Skeletal muscle satellite cell (primary cell): Measurements from ENCODE around the gene ELP2. TPM values are rescaled to one million over a fixed set of nuclear protein-coding genes. Genes with fewer than 3 reads are reported as not detected.
"Not testable (repeated sequence)": the region's sequence is repeated elsewhere in the genome, so short reads cannot be mapped to it uniquely, and the experiment has no call there.

Source experiments
- H3K27me3 ChIP-seq: 2 replicates; pipeline ENCODE4 v1.7.0; 2013; ENCODE audit warnings: low read length; ENCODE audit not compliant: control insufficient read depth, insufficient read depth
- H3K36me3 ChIP-seq: 2 replicates; pipeline ENCODE4 v1.7.0; 2013; ENCODE audit warnings: mild to moderate bottlenecking, control low read depth, low read length; ENCODE audit not compliant: insufficient read depth
- H3K4me1 ChIP-seq: 2 replicates; pipeline ENCODE4 v1.7.0; 2013; ENCODE audit warnings: low read length; ENCODE audit not compliant: control insufficient read depth, insufficient read depth
- H3K4me2 ChIP-seq: 2 replicates; pipeline ENCODE4 v1.7.0; 2013; ENCODE audit warnings: mild to moderate bottlenecking, low read length
- H3K4me3 ChIP-seq: 2 replicates; pipeline ENCODE4 v1.7.0; 2013; ENCODE audit warnings: low read length
- H3K9ac ChIP-seq: 2 replicates; pipeline ENCODE4 v1.7.0; 2013; ENCODE audit warnings: mild to moderate bottlenecking, low read depth, low read length, moderate library complexity
- H3K9me3 ChIP-seq: replicated peaks from 2 replicates; pipeline ENCODE4 v1.7.0; 2013; ENCODE audit warnings: mild to moderate bottlenecking, control low read depth, low read length
- total RNA-seq: library from RNA; depleted of rRNA; stranded (reverse); fragments of >200 nt; gene quantifications from 2 replicates; pipeline ENCODE4 v1.2.3, GENCODE V29; 2012; rRNA removed

The ELP2 gene, protein sequence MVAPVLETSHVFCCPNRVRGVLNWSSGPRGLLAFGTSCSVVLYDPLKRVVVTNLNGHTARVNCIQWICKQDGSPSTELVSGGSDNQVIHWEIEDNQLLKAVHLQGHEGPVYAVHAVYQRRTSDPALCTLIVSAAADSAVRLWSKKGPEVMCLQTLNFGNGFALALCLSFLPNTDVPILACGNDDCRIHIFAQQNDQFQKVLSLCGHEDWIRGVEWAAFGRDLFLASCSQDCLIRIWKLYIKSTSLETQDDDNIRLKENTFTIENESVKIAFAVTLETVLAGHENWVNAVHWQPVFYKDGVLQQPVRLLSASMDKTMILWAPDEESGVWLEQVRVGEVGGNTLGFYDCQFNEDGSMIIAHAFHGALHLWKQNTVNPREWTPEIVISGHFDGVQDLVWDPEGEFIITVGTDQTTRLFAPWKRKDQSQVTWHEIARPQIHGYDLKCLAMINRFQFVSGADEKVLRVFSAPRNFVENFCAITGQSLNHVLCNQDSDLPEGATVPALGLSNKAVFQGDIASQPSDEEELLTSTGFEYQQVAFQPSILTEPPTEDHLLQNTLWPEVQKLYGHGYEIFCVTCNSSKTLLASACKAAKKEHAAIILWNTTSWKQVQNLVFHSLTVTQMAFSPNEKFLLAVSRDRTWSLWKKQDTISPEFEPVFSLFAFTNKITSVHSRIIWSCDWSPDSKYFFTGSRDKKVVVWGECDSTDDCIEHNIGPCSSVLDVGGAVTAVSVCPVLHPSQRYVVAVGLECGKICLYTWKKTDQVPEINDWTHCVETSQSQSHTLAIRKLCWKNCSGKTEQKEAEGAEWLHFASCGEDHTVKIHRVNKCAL
- 65.5 and 70.7 TPM in 2 replicates for total RNA-seq

DNA sequence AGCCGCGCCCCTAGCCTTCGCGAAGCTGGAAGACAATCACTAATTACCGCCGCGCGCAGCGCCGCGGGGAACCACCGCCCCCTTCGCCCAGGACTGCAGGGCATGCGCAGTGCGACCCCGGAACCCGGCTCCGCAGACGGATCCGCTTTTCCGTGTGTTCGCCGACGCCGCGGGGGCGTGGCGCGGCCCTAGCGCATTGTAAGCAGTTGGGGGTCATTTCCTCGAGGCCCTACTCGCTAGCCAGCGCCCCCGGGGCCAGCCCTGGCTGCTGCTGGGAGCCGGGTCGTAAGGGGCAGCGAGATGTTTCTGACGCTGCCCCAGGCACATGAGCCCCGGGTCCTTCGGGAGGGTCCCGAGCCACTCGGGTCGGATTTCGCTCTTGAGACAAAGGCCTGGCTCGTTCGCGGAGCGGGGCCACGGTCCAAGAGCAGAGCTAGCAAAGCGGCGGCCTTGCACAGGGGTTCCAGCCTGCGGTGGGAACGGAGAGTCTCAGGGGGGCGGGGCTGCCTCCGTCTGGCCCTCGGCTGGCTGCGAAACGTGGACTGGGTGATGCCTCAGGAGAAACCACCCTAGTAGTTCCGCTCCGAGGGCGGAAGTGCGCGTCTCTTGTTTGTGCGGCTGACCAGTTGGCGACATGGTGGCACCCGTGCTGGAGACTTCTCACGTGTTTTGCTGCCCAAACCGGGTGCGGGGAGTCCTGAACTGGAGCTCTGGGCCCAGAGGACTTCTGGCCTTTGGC, at the start of gene ELP2, which contains the start of gene SLC39A6:
Gene ELP2 (plus strand): TSS at position 600 of the 739 bp plus-strand sequence. CDS start 35 bp downstream, at position 635.
Gene SLC39A6 (minus strand): TSS at position 41 of the 739 bp plus-strand sequence. CDS start 2,333 bp downstream, outside the sequence.
- Histone ChIP-seq H3K9me3 (no peaks in the 10 kb centered on the region), H3K9ac (peak within 1 kb of the TSS; percentile 100), H3K4me2 (peak within 1 kb of the TSS; percentile 100), H3K4me1 (peaks cover 12% of the 10 kb centered on the region), H3K36me3 (peaks cover 9% of the 10 kb centered on the region), H3K27me3 (no peaks in the 10 kb centered on the region), H3K4me3 (peak within 1 kb of the TSS; percentile 99)

DNA sequence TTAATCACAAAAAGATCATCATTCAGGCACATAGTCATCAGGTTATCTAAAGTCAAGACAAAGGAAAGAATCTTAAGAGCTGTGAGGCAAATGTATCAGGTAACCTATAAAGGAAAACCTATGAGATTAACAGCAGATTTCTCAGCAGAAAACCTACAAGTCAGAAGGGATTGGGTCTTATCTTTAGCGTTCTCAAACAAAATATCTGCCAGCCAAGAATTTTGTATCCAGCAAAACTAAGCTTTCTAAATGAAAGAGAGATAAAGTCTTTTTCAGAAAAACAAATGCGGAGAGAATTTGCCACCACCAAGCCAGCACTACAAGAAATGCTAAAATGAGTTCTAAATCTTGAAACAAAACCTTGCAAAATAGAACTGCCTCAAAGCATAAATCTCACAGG, 48.6 kb upstream of the ELP2 start:
- not testable (repeated sequence) for H3K36me3 ChIP-seq, H3K9me3 ChIP-seq, H3K4me3 ChIP-seq, H3K4me2 ChIP-seq, H3K9ac ChIP-seq, H3K4me1 ChIP-seq
- H3K27me3 ChIP-seq, result peaks cover 12% of the 10 kb centered on the region

DNA sequence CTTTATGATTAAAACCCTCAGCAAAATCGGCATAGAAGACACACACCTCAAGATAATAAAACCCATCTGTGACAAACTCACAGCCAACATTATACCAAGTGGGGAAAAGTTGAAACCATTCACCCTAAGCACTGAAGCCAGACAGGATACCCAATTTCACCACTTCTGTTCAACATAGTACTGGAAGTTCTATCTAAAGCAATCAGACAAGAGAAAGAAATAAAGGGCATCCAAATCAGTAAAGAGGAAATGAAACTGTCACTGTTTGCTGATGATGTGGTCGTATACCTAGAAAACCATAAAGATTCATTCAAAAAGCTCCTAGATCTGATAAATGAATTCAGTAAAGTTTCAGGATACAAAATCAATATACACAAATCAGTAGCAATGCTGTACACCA, 46.0 kb upstream of the ELP2 start:
- Histone ChIP-seq H3K9ac (no peak overlapping the region), H3K9me3 (peaks cover 3% of the 10 kb centered on the region), H3K4me1 (no peaks in the 10 kb centered on the region), H3K4me2 (no peak overlapping the region), H3K27me3 (peaks cover 7% of the 10 kb centered on the region), H3K4me3 (no peak overlapping the region), H3K36me3 (no peaks in the 10 kb centered on the region)

DNA sequence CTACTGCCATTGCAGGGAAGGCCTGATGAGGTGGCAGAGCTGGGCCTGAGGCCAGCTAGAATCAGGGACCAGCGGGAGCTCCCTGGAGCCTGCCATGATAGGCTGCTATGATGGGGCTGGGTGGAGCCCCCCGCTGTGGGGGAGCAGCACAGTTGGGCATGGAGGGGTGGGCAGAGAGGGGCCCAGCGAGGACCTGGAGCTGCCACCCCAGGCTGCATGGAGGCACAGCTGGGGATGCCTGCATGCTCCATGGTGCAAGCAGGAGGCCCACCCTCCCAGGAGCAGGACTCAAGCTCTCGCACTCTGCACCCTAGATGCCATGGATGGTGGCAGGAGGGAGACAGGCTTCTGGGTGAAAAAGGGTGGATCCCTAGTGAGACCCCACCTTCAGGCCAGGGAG, 44.5 kb upstream of the ELP2 start:
- no peak overlapping the region for H3K4me3 ChIP-seq
- H3K27me3 ChIP-seq, result no peaks in the 10 kb centered on the region
- H3K9me3 ChIP-seq, result peaks cover 3% of the 10 kb centered on the region
- H3K36me3 ChIP-seq, result no peaks in the 10 kb centered on the region
- H3K4me2 ChIP-seq, result no peak overlapping the region
- H3K9ac ChIP-seq, result no peak overlapping the region
- no peaks in the 10 kb centered on the region for H3K4me1 ChIP-seq

DNA sequence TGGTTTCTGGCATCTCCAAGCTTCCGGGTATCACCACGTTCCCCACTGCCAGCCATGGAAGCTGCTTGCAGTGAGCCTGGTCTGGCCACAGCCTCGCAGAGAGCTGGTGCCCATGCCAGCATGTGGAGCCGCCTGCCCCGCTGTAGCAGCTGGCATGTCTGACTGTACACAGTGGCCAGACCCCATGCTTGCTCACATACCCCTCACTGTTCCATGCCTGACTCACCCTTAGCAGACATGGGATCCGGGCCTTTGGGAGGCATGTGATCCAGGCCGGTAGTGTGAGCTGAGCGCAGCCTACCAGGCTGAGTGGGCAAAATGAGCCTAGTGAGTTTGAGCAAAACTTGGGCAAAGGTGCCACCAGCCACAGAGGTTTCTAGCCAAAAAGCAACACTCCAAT, 43.5 kb upstream of the ELP2 start:
- Histone ChIP-seq H3K4me1 (no peaks in the 10 kb centered on the region), H3K36me3 (no peaks in the 10 kb centered on the region), H3K27me3 (no peaks in the 10 kb centered on the region), H3K9me3 (peaks cover 3% of the 10 kb centered on the region), H3K4me2 (no peak overlapping the region), H3K9ac (no peak overlapping the region), H3K4me3 (no peak overlapping the region)

DNA sequence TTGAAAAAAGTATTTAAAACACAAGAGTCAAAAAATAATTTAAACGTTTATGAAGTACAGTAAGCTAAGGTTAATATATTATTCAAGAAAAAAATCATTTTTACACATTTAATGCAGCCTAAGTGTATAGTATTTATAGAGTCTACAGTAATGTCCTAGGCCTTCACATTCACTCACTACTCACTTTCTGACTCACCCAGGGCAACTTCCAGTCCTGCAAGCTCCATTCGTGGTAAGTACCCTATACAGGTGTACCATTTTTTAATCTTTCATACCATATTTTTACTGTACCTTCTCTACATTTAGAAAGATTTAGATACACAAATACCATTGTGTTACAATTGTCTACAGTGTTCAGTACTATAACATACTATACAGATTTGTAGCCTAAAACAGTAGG, 41.4 kb upstream of the ELP2 start:
- no peaks in the 10 kb centered on the region for H3K36me3 ChIP-seq
- no peak overlapping the region for H3K9ac ChIP-seq
- H3K9me3 ChIP-seq, result peaks cover 3% of the 10 kb centered on the region

DNA sequence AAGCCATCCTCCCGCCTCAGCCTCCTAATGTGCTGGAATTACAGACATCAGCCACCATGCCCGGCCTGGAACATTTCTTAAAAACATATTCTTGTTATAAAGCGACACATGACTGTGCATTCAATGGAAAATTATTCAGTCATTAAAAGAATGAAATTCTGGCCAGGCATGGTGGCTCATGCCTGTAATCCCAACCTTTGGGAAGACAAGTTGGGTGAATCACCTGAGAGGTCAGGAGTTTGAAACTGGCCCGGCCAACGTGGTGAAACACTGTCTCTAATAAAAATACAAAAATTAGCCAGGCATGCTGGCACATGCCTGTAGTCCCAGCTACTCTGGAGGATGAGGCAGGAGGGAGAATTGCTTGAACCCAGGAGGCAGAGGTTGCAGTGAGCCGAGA, 40.7 kb upstream of the ELP2 start:
- Histone ChIP-seq H3K4me3 (no peak overlapping the region), H3K4me1 (no peaks in the 10 kb centered on the region), H3K36me3 (no peaks in the 10 kb centered on the region), H3K27me3 (no peaks in the 10 kb centered on the region), H3K4me2 (no peak overlapping the region), H3K9me3 (peaks cover 3% of the 10 kb centered on the region), H3K9ac (no peak overlapping the region)

More for the DNA sequence above, 41.4 kb upstream of the ELP2 start:
- Histone ChIP-seq H3K4me3 (no peak overlapping the region), H3K4me2 (no peak overlapping the region), H3K4me1 (no peaks in the 10 kb centered on the region), H3K27me3 (no peaks in the 10 kb centered on the region)

DNA sequence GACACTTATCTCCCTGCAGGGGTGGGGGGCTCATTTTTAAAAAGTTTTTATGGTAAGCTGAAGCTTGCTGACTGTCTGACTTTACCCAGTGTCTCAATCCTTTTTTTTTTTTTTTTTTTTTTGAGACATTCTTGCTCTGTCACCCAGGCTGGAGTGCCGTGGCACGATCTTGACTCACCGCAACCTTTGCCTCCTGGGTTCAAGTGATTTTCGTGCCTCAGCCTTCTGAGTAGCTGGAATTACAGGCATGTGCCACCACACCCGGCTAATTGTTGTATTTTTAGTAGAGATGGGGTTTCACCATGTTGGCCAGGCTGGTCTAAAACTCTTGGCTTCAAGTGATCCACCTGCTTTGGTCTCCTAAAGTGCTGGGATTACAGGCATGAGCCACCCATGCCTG, 37.6 kb upstream of the ELP2 start:
- not testable (repeated sequence) for H3K4me3 ChIP-seq, H3K27me3 ChIP-seq, H3K9ac ChIP-seq, H3K9me3 ChIP-seq, H3K4me2 ChIP-seq, H3K36me3 ChIP-seq, H3K4me1 ChIP-seq

DNA sequence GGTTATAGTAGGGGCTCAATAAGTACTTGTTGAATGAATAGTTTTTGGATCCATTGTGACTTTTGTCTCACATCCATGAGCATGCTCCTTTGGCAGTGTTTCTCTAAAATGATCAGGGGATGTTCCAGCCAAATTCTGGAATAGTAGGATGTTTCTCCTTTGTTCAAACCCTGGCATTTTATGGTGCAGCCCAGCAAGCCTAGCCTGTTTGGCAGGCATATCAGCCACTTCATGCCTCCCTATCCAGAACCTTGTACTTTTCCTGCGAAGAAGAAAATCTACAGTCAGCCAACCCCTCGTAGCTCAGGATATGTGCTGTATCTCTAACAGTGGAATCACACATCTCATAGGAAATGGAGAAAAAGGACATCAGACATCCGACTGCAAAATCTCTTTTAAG, 35.3 kb upstream of the ELP2 start:
- H3K9me3 ChIP-seq, result no peaks in the 10 kb centered on the region
- no peaks in the 10 kb centered on the region for H3K27me3 ChIP-seq
- H3K36me3 ChIP-seq, result no peaks in the 10 kb centered on the region
- no peak overlapping the region for H3K4me3 ChIP-seq
- no peaks in the 10 kb centered on the region for H3K4me1 ChIP-seq
- no peak overlapping the region for H3K9ac ChIP-seq
- no peak overlapping the region for H3K4me2 ChIP-seq

DNA sequence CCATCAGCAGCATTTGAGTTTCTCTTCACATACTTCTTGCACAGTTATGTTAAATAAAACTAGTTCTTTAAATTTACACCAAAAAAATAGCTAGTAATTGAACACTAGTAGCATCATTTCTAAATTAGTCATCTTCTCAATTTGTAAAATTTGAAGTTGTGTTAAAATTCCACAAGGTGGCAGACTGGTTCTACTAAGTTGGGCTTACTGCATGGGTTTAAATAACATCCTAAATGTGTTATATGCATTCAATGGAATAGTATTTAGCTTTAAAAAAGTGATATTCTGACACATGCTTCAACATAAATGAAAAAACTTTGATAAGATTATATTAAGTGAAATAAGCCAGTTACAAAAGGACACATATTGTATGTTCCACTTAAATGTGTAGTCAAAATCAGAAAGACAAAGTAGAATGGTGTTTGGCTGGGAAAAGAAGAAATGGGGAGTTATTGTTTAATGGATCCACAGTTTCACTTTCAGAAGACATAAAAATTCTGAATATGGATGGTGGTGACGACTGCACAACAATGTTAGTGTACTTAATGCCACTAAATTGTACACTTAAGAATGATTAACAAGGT, 33.7 kb upstream of the ELP2 start:
- Histone ChIP-seq H3K27me3 (no peaks in the 10 kb centered on the region), H3K9me3 (no peaks in the 10 kb centered on the region), H3K9ac (no peak overlapping the region), H3K4me2 (no peak overlapping the region), H3K4me3 (no peak overlapping the region), H3K4me1 (no peaks in the 10 kb centered on the region), H3K36me3 (no peaks in the 10 kb centered on the region)

DNA sequence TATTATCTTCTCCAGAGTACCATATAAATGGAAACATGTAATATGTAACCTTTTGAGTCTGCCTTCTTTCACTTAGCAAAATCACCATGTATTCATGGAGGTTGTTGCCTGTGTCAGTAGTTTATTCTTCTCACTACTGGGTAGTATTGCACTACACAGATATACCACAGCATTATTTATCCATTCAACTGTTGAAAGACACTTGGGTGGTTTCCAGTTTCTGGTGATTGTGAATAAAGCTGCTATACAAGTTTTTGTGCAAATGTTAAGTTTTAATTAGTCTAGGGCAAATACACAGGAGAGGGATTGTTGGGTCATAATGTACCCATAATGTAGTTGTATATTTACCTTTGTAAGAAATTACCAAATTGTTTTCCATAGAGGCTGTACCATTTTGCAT, 32.7 kb upstream of the ELP2 start:
- Histone ChIP-seq H3K9ac (no peak overlapping the region), H3K4me2 (no peak overlapping the region), H3K4me3 (no peak overlapping the region), H3K27me3 (no peaks in the 10 kb centered on the region), H3K36me3 (no peaks in the 10 kb centered on the region), H3K4me1 (no peaks in the 10 kb centered on the region), H3K9me3 (no peaks in the 10 kb centered on the region)
